Measurements from ENCODE around the gene ABHD1.
"Not testable (repeated sequence)": the region's sequence is repeated elsewhere in the genome, so short reads cannot be mapped to it uniquely, and the experiment has no call there.

ABHD1 gene

DNA sequence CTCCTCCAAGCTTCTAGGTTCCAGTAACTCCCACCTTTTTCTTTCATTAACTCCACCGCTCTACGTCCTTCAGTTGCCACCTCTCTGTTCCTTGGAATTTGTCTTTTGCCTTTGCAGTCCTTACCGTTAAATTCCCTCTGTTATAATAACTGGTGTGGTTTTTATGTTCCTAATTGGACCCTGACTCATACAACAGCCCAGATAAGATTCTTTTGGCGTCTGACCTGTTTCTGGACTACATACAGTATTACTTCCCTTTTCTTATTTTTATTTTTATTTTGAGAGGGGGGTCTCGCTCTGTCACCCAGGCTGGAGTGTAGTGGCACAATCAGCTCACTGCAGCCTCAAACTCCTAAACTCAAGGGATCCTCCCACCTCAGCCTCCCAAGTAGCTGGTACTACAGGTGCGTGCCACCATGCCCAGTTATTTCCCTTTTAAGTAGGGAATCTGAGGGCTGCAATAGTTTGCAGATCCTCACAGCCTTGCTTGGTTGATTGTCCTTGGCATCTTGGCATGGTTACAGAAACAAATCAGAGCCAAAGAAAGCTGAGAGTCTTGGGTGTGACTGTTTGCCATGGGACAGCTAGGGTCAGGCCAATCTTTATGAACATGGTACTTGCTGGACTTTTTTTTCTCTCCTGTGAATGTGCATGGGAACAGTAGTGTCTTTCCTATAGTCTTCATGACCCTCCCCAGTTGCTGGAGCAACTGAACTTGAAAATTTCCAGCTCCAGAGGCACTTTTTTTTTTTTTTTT, 47.1 kb downstream of the ABHD1 start:
- no peak for DNase-seq (ENCODE audit: low read depth)

DNA sequence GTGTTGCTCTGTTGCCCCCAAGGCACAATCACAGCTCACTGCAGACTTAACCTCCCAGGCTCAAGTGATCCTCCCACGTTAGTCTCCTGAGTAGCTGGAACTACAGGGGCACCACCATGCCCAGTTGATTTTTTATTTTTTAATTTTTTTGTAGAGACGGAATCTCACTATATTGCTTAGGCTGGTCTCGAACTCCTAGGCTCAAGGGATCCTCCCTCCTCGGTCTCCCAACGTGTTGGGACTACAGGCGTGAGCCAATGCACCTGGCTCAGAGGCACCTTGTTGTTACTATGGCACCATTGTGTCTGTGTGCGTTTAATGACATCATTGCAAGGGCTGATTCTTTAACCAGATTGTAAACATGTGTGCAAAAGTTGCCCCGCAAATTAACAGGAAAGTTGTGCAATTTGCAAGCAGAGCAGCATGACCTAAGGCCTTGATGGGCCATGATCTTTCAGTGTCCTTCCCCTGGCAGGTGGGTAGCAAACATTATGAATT, 47.8 kb downstream of the ABHD1 start:
- no peak for DNase-seq (ENCODE audit: low read depth)

DNA sequence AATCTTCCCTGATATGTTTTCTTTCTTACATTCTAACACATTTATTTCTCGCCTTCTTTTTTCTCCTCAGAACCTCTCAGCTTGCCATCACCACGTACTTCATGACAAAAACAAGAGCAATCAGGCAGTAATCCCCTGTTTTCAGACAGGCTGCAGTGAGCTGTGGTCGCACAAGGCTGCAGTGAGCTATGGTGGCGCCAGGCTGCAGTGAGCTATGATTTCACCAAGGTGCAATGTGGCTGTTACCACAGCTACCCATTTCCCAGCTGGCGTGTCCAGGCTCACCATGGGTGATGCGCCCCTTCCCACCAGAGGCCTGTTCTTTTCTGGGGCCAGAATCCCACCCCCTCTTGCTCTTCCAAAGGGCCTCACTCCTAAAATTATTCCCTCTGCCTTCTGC, 51.0 kb downstream of the ABHD1 start:
- DNase-seq (ENCODE audit: low read depth) = no peak

- no peak for DNase-seq (ENCODE audit: low read depth)
These were observed 51.7 kb downstream of the ABHD1 start for GRCh38 chr2:27175330-27175729.

- DNase-seq (ENCODE audit: low read depth) = not testable (repeated sequence)
These were observed 52.2 kb downstream of the ABHD1 start for GRCh38 chr2:27175781-27176180.

- no peak for DNase-seq (ENCODE audit: low read depth)
These were observed 54.1 kb downstream of the ABHD1 start for GRCh38 chr2:27177441-27178351.

DNA sequence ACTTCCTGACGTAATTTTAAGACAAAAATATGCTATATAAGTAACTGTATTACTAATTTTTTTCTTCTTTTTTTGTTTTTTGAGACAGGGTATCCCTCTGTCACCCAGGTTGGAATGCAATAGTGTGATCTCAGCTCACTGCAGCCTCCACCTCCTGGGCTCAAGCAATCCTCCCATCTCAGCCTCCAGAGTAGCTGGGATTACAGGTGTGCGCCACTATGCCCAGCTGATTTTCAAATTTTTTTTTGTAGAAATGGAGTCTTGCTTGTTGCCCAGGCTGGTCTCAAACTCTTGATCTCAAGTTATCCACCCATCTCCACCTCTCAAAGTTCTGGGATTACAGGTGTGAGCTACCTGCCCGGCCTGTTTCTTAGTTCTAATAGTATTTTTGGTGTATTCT, 54.9 kb downstream of the ABHD1 start:
- DNase-seq (ENCODE audit: low read depth) = no peak

DNA sequence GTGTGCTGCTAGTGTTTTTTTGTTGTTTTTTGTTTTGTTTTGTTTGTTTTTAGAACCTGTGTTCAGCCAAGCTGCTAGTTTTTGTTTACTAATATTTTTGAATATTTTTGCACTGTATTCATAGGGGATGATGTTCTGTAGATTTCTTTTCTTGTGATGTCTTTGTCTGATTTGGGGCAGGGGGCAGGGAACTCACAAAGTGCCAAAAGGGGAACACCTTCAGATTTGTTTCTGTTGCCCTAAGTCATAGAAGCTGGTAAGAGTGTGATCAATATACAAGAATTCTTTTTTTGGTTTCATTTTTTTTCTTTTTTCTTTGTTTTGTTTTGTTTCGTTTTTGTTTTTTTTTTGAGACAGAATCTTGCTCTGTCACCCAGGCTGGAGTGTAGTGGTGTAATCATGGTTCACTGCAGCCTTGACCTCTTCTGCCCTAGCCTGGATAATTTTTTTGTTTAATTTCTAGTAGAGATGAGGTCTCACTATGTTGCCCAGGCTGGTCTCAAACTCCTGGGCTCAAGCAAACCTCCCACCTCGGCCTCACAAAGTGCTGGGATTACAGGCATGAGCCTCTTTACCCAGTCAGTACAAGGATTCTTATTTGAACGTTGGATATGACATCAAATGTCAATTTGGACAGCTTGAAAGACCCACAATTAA, 55.9 kb downstream of the ABHD1 start:
- no peak for DNase-seq (ENCODE audit: low read depth)

Measured in HS-27A (cell line).